Hematopoietic multipotent progenitor cell (in vitro differentiated cells): ENCODE data around the gene DNLZ. TPM values are rescaled to one million over a fixed set of nuclear protein-coding genes. Genes with fewer than 3 reads are reported as not detected.

Experiments used
- DNase-seq, 3 donors: peaks; one replicate each; pipeline ENCODE4 v3.0.0-alpha.2; 2011 to 2015; ENCODE audit warnings: low read depth in 2 of 3, low spot score in 2 of 3
- total RNA-seq: library from RNA; depleted of rRNA; stranded (reverse); fragments of >200 nt; gene quantifications from one replicate; pipeline ENCODE4 v1.2.3, GENCODE V29; 2012

DNLZ gene
- total RNA-seq, 1 donor: 18.3 TPM

- no peak for DNase-seq
Measured at GRCh38 chr9:136377341-136378169, 14.0 kb upstream of the DNLZ start.

GRCh38 chr9:136376457-136376856, 12.9 kb upstream of the DNLZ start:
- no peak for DNase-seq

DNA sequence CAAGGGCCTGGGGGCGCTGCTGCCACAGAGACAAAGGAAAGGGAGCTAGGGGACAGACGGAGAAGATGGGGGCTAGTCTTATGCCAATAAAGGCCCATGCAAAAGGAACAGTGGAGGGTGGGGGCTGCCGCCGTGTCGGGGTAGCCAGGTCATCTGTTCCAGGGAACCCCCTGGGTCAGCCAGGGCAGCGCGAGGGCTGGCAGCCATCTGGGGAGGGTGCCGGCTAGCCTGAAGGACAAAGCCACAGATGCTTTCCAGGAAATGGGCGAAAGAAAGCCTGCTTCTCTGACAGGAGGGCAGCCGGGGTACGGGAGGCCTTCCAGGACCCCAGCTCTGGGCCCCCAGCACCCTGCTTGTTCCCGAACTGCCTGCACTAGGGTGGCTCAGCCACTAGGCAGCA, 11.6 kb upstream of the DNLZ start:
- DNase-seq: no peak

DNA sequence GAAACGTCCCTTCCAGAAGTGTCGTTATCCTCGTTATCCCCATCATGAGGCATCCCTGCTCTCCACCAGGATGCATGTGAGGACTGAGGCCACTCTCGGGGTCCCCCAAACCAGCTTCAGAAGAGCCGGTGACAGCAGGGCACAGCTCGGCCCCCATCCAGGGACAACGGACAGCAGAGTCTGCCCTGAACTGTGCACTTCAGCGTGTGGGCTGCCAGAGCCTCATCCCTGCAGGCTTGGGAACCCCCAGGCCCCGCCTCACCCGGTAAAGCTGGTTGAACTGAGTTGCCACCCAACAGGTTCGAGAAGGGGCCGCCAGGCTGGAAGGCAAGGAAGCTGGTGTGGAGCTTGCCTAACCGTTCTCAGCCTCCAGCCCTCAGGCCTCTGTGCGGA, 10.6 kb upstream of the DNLZ start:
- no peak for DNase-seq

DNA sequence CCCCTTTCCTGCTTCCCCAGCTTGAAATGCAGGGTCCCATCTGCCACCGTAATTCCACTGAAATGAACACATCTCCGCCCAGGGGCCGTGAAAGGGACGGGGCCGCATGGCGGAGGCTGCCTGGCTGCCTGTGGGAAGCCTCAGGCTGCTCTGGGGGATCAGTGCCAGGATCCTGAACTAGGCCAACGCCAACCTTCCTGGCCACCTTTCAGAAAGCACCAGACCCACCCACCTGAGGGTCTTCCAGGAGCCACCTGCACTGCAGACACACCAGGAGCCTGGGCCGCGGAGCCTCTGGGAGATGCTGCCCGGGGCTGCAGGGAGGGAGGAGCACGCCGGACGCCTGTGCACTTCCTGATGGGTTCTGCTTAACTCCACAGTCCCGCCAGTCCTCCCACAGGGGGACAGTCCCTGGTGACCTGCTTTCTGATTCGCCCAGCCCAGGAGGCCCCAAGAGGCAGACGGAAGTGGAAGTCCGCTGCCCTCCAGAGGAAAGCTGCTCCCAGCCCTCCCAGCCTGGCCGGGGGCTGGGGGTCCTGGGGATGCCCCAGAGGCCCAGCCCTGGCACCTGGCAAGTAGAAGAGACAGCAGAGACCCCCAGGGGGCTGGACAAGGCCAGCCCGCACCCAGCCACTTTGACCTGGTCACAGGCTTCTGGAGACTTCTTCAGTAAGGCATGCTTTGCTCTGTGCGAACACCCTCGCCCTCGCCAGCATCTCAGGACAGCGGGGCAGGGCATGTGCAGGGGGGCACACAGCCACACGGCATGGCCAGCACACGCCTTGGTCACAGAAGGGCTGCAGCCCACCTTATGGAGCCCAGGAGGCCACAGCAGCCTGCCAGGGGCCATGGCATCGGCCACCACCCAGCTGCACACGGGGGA, 10.0 kb upstream of the DNLZ start, which contains the start of gene CARD9:
Gene CARD9, minus strand, starts transcription at position 370 of the 883 bp plus-strand sequence. CDS start 1,591 bp downstream, outside the sequence.
- DNase-seq: no peak

- peak in 2 of 3 donors; percentile 64 to 66 for DNase-seq
Measured at GRCh38 chr9:136372561-136373299, 9.2 kb upstream of the DNLZ start.

- DNase-seq: no peak
Measured at GRCh38 chr9:136372006-136372405, 8.5 kb upstream of the DNLZ start.

- DNase-seq: no peak
Measured at GRCh38 chr9:136371533-136371880, 8.0 kb upstream of the DNLZ start.

GRCh38 chr9:136370687-136371532, 7.4 kb upstream of the DNLZ start:
- DNase-seq: no peak

DNA sequence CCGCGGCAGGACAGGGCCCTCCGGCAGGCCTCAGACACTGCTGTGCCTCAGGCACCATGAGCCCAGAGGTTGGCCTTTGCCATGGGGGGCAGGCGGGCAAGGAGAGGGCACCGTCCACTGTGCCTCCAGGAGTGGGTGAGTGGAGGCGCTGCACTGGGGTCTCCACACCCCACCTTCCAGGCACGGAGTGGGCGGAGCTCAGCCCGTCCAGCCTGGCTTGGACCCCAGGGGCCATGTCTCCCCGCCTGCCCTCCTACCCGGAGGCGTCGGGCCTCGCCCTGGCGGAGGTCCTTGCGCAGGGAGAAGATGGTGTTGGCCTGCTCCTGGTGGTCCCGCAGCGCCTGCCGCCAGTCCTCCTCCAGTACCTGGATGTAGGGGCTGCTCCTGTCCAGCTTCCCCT, 6.5 kb upstream of the DNLZ start:
- no peak for DNase-seq

DNA sequence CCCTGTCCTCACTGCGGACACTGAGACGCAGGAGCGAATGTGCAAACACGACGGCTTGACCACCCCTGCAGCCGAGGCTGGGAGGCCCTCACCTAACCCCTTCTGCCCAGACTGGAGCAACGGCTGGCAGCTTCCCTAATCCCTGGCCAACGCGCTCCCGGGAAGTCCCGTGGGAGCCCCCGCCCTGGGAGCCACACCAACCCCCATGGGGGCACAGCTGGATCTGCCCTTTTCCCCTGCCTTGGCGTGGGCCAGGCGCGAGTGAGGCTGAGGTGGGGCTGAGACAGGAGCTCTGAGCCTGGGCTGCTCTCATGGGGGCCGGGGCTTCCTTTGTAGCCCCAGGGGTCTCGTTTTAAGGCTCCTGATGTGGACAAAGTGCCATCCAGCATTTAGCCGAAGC, 4.6 kb upstream of the DNLZ start:
- DNase-seq: no peak

DNA sequence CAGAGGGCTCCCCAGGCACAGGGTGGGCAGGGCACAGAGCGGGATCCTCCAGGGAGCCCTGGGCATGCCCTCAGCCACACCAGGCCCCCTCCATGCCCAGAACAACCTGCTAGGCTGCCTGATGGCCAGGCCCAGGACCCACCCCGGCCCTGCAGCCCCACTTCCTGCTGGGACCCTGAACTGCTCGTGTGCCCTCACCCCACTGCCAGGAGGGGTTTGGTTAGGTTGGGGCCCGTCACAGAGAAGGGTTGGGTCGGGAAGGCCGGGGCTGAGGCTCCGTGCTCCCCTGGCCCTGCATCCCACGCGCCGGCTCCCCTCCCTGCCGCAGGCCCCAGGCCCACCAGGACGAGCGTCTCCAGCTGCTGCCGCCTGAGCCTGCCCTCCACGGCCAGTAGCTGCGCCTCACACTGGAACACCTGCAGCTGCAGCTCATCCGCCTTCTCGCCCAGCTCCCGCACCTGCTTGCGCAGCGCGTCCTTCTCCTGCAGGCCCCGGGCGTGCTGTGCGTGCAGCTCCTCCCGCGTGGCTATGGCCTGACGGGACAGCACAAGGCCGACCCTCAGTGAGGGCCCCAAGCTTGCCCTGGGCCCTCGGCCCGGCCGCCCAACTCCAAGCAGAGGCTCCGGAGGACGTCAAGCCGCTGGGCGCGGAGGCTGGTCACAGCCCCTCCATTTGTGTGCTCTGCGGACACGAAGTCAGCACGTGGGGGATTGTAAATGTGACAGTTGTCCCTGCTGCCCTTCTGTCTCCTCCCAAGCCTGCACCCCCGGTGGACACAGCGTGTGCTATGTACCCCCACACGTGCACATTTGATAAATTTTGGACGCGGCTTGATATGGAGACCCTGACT, 4.0 kb upstream of the DNLZ start:
- DNase-seq: no peak

DNA sequence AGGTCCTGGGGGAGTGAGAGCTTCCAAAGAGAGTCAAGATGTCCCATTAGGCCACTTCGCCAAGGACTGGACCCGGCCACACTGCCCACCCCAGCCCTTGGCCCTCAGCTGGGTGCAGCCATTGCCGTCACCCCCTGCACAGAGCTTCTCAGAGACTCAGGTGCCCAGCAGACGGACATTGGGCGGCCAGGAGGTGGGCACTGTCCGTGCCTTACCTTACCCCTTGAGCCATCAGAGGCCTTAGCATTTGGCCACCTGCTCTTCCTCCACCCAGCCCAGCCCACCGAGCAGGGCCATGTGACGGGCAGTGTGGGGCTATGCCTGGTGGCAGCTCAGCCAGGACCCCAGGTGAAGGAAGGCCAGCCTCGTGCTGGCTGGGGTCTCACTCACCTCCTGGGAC, 3.3 kb upstream of the DNLZ start:
- DNase-seq: no peak

DNA sequence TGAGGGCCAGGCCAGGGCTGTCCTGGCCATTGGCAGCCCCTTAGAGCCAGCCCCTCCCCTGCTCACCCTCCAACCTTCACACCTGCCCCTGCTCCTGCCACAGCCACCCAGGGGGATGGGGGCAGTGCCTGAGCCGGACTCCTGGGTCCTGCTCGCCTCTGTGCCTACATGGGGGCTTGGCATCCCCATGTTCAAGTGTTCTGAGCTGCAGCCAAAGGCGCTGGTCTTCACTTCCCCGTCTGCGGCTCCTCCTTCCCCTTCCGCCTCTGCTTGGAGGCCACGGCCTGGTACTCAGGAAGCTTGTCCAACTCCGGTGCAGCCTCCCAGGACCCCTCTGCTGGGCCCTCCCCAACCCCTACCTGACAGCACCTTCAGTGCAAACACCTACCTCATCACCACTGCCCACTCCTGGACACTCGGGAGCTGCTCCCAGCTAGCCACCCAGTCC, 2.3 kb upstream of the DNLZ start:
- DNase-seq: peak in 1 of 3 donors; percentile 39

- no peak for DNase-seq
Measured at GRCh38 chr9:136364942-136365774, 1.6 kb upstream of the DNLZ start.

DNA sequence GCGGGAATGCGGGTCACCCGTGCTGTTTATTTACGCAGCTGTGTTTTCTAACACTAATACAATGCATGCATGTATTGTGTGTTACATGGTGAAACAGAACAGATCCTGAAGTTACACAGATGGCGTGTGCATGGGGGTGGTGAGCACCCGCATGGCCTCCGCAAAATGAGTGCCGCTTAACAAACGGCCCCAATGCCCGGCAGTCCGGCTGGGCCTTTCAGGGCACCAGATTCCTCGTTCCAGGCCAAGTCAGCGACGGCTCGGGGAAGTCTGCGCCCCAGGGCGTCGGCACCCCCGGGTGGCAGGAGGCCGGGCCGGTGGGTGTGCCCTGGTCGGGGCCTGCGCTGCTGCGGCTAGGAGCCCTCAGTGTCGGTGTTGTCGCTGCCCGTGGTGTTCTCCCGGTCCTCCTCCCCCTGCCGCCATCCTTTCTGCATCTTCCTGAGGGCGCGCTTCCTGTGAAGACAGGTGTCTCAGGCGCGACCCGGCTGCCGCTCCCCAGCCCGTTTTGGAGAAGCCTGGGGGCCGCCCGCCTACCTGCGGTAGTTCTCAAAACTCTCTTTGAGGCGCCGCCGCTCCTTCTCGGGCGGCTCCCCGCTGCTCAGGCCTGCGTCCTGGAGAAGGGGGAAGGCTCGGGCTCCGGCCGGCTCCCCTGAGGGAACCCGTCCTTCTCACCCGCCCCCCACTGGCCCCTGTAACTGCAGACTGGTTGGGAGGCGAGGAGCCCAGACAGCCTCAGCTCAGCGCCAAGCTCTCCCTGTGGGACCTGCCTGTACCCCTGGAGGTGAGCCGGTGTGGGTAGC, 605 bp upstream of the DNLZ start:
- DNase-seq: no peak

- no peak for DNase-seq
Measured at GRCh38 chr9:136362450-136362784, 1.1 kb downstream of the DNLZ start.
